PFSK-1 (cell line): ENCODE results near the gene FOXO6.

Experiments
- FOXP2 ChIP-seq: optimal IDR thresholded peaks from 2 replicates; pipeline ENCODE3; 2011; ENCODE audit warnings: borderline replicate concordance, control low read depth, inconsistent platforms; ENCODE audit not compliant: insufficient read depth; ENCODE audit errors: extremely low read length, extremely low read depth
- POLR2AphosphoS5 ChIP-seq: IDR thresholded peaks from 2 replicates; pipeline ENCODE4 v1.6.1; 2012; ENCODE audit warnings: low read depth, mild to moderate bottlenecking, control low read depth, low read length, moderate library complexity
- REST ChIP-seq, 2 experiments: IDR thresholded peaks; 2 replicates each; pipeline versions ENCODE4 v1.6.1 to v1.8.0; 2011 to 2012; ENCODE audit warnings: low read depth in 2 of 2, low read length in 2 of 2, control low read depth in 1 of 2, inconsistent platforms in 1 of 2, mild to moderate bottlenecking in 1 of 2, moderate library complexity in 1 of 2; ENCODE audit not compliant: insufficient read depth in 1 of 2
- SIN3A ChIP-seq: IDR thresholded peaks from 2 replicates; pipeline ENCODE4 v1.6.1; 2012; ENCODE audit warnings: mild to moderate bottlenecking, low read length, moderate library complexity, borderline replicate concordance; ENCODE audit not compliant: insufficient read depth
- TAF1 ChIP-seq: IDR thresholded peaks from 2 replicates; pipeline ENCODE4 v1.6.1; 2012; ENCODE audit warnings: low read length, control low read depth, borderline replicate concordance; ENCODE audit not compliant: insufficient read depth

Gene FOXO6

GRCh38 chr1:41319807-41320711, 41.2 kb upstream of the FOXO6 start:
- no peak for TF ChIP-seq POLR2AphosphoS5
- no peak for TF ChIP-seq REST (IDR thresholded peaks at IDR 0.05; ENCODE audit: insufficient read depth in 1 of 2, low read depth in 2 of 2, low read length in 2 of 2)
- TF ChIP-seq TAF1 = no peak
- no peak for TF ChIP-seq FOXP2
- TF ChIP-seq SIN3A = no peak

GRCh38 chr1:41320895-41321676, 40.1 kb upstream of the FOXO6 start:
- no peak for TF ChIP-seq TAF1
- TF ChIP-seq FOXP2 = no peak
- no peak for TF ChIP-seq REST (IDR thresholded peaks at IDR 0.05; ENCODE audit: insufficient read depth in 1 of 2, low read depth in 2 of 2, low read length in 2 of 2)
- TF ChIP-seq SIN3A = no peak
- no peak for TF ChIP-seq POLR2AphosphoS5

GRCh38 chr1:41322101-41322661, 39.1 kb upstream of the FOXO6 start:
- no peak for TF ChIP-seq TAF1
- TF ChIP-seq FOXP2 = no peak

GRCh38 chr1:41322835-41323234, 38.4 kb upstream of the FOXO6 start:
- TF ChIP-seq TAF1 = no peak
- TF ChIP-seq REST (IDR thresholded peaks at IDR 0.05; ENCODE audit: insufficient read depth in 1 of 2, low read depth in 2 of 2, low read length in 2 of 2) = no peak
- TF ChIP-seq SIN3A = no peak
- TF ChIP-seq FOXP2 = no peak
- no peak for TF ChIP-seq POLR2AphosphoS5

GRCh38 chr1:41323243-41323642, 38.0 kb upstream of the FOXO6 start:
- TF ChIP-seq FOXP2 (no peak), POLR2AphosphoS5 (no peak), REST (IDR thresholded peaks at IDR 0.05; ENCODE audit: insufficient read depth in 1 of 2, low read depth in 2 of 2, low read length in 2 of 2) (no peak), TAF1 (no peak), SIN3A (no peak)
